ENCODE measurements around the gene CEP63.
"Not testable (repeated sequence)": the region's sequence is repeated elsewhere in the genome, so short reads cannot be mapped to it uniquely, and the experiment has no call there.

The CEP63 gene

GRCh38 chr3:134517791-134518190 lies 31.9 kb downstream of the CEP63 start:
- DNase-seq (ENCODE audit: low read depth) = peak; percentile 12

GRCh38 chr3:134522541-134522940 lies 36.7 kb downstream of the CEP63 start:
- no peak for DNase-seq (ENCODE audit: low read depth)

- no peak for DNase-seq (ENCODE audit: low read depth)
Measured at GRCh38 chr3:134525293-134525692, 39.4 kb downstream of the CEP63 start.

GRCh38 chr3:134526319-134526718 lies 40.5 kb downstream of the CEP63 start:
- DNase-seq (ENCODE audit: low read depth) = no peak

- no peak for DNase-seq (ENCODE audit: low read depth)
Measured at GRCh38 chr3:134527037-134527436, 41.2 kb downstream of the CEP63 start.

GRCh38 chr3:134527538-134528186 lies 41.8 kb downstream of the CEP63 start:
- DNase-seq (ENCODE audit: low read depth) = no peak

- no peak for DNase-seq (ENCODE audit: low read depth)
Measured at GRCh38 chr3:134533493-134533892, 47.6 kb downstream of the CEP63 start.

GRCh38 chr3:134535186-134535970 lies 49.5 kb downstream of the CEP63 start:
- no peak for DNase-seq (ENCODE audit: low read depth)

- no peak for DNase-seq (ENCODE audit: low read depth)
Measured at GRCh38 chr3:134536781-134537180, 50.9 kb downstream of the CEP63 start.

- no peak for DNase-seq (ENCODE audit: low read depth)
Measured at GRCh38 chr3:134542287-134542958, 56.6 kb downstream of the CEP63 start.

GRCh38 chr3:134543113-134543512 lies 57.3 kb downstream of the CEP63 start:
- DNase-seq (ENCODE audit: low read depth) = no peak

GRCh38 chr3:134544316-134544715 lies 58.5 kb downstream of the CEP63 start:
- no peak for DNase-seq (ENCODE audit: low read depth)

- not testable (repeated sequence) for DNase-seq (ENCODE audit: low read depth)
Measured at GRCh38 chr3:134544783-134545182, 58.9 kb downstream of the CEP63 start.

- no peak for DNase-seq (ENCODE audit: low read depth)
Measured at GRCh38 chr3:134545818-134546217, 60.0 kb downstream of the CEP63 start.

- no peak for DNase-seq (ENCODE audit: low read depth)
Measured at GRCh38 chr3:134552784-134553183, 66.9 kb downstream of the CEP63 start.

GRCh38 chr3:134559591-134559990 lies 73.7 kb downstream of the CEP63 start:
- no peak for DNase-seq (ENCODE audit: low read depth)

- no peak for DNase-seq (ENCODE audit: low read depth)
Measured at GRCh38 chr3:134562055-134562454, 76.2 kb downstream of the CEP63 start.

GRCh38 chr3:134563601-134564000 lies 77.7 kb downstream of the CEP63 start:
- no peak for DNase-seq (ENCODE audit: low read depth)

- no peak for DNase-seq (ENCODE audit: low read depth)
Measured at GRCh38 chr3:134564991-134565390, 79.1 kb downstream of the CEP63 start.

GRCh38 chr3:134567605-134568004 lies 81.7 kb downstream of the CEP63 start:
- DNase-seq (ENCODE audit: low read depth) = no peak

- no peak for DNase-seq (ENCODE audit: low read depth)
Measured at GRCh38 chr3:134568790-134569189, 82.9 kb downstream of the CEP63 start.

GRCh38 chr3:134569899-134570298 lies 84.0 kb downstream of the CEP63 start:
- not testable (repeated sequence) for DNase-seq (ENCODE audit: low read depth)

GRCh38 chr3:134576426-134576825 lies 90.6 kb downstream of the CEP63 start:
- DNase-seq (ENCODE audit: low read depth) = no peak
